GM12891 (cell line): ENCODE results near the gene AGPAT4.

Experiments
- DNase-seq: peaks from one replicate; pipeline ENCODE4 v3.0.0; 2011; ENCODE audit warnings: low spot score; ENCODE audit not compliant: insufficient read length
- FAIRE-seq: peaks from 2 replicates; lab custom pipeline; 2011; peaks lifted over from hg19 to GRCh38; lab: Jason Lieb, UNC
- PAX5 ChIP-seq: IDR thresholded peaks from 2 replicates; pipeline ENCODE4 v1.6.1; 2011; ENCODE audit warnings: low read length, moderate library complexity, mild to moderate bottlenecking; ENCODE audit not compliant: insufficient read depth, severe bottlenecking
- POLR2A ChIP-seq: IDR thresholded peaks from 2 replicates; pipeline ENCODE4 v1.6.1; 2011; ENCODE audit warnings: low read depth, low read length, control low read depth
- POLR2AphosphoS5 ChIP-seq: IDR thresholded peaks from 2 replicates; pipeline ENCODE4 v1.6.1; 2011; ENCODE audit warnings: low read depth, low read length, control low read depth
- POU2F2 ChIP-seq: IDR thresholded peaks from 2 replicates; pipeline ENCODE4 v1.6.1; 2011; ENCODE audit warnings: low read depth, mild to moderate bottlenecking, control low read depth, low read length, moderate library complexity
- SPI1 ChIP-seq: IDR thresholded peaks from 2 replicates; pipeline ENCODE4 v1.6.1; 2011; ENCODE audit warnings: low read depth, low read length, control low read depth
- TAF1 ChIP-seq: IDR thresholded peaks from 2 replicates; pipeline ENCODE4 v1.6.1; 2011; ENCODE audit warnings: low read depth, low read length, control low read depth

Gene AGPAT4

DNA sequence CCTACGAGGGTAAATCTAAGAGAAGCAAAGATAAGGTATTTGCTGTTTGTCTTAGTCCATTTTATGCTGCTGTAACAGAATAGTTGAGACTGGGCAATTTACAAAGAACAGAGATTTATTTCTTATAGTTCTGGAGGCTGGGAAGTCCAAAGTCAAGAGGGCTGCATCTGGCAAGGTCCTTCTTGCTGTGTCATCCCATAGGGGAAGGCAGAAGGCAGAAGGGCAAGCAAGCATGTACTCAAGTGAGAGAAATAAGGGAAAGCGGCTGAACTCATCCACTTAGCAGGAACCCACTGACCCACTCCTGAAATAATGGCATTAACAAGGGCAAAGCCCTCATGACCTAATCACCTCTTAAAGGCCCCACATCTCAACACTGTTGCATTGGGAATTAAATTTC lies 102.7 kb downstream of the AGPAT4 start:
- TF ChIP-seq POLR2A (no peak), PAX5 (no peak), POU2F2 (no peak), POLR2AphosphoS5 (no peak), SPI1 (no peak), TAF1 (no peak)
- FAIRE-seq (no peak), DNase-seq (no peak)

DNA sequence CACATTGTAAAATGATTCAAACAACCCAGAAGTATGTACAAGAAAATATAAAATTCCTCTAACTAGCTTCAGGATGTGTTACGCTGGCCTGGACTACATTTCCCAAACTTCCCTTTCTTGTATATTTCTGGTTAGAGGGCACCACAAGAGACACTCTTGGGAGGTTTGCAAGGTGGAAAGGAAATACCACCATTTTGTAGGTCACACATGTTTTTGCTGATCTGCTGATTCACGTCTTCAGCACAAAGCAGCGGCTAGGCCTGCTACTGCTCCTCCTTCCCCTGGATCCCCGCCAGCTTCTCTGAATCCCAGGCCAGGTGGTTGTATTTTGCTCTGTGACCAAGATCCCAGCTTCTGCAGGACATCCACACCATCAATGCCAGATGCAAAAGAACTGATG lies 104.2 kb downstream of the AGPAT4 start:
- TF ChIP-seq POU2F2 (no peak), POLR2A (no peak), SPI1 (no peak), TAF1 (no peak)
- no peak for FAIRE-seq
- no peak for DNase-seq

DNA sequence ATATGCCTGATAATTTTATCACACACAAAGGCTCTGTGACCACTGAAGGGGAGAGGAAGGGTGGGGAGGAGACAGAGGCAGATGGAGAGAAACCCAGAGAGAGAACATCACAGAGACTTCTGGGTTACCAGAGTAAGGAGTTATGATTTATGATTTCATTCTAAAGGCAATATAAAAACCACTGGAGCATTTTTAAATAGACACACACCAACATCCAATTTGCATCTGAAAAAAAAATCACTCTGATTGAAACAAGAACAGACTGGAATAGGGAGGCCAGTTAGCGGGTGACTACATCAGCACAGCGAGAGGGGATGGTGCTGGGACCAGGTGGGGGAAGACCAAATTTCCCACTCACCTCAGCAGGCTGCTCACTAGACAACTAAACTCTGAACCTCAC lies 104.8 kb downstream of the AGPAT4 start:
- DNase-seq = no peak
- TF ChIP-seq POU2F2 (no peak), POLR2AphosphoS5 (no peak), SPI1 (no peak), TAF1 (no peak), POLR2A (no peak), PAX5 (no peak)
- FAIRE-seq = peak; percentile 5

DNA sequence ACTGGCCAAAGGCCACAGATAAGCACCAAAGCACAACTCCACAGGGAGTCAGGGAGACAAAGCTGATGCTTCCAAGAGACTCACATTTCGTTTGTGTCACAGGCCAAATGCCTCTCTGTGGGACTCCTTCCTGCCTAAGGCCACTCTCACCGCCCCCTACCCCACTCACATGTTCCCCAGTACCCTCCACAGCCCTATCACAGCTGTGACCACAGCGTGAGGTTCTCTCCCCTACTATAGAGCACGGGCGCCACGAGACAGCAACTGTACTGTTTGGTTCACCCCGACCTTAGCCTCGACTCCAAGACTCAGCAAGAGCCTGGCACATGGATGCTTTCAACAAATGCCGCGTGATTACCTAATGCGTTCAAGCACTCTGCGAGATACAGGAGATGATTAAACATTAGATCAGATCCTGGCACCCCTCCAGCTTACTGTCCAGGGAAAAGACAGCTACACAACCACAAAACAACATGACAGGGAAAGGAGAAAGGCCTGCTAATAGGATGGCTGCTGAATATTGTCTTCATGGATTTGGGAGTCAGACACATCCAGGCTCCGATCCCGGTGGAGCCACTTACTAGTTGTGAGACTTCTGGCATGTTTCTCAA lies 105.5 kb downstream of the AGPAT4 start:
- DNase-seq (no peak), FAIRE-seq (no peak)
- TF ChIP-seq POU2F2 (no peak), POLR2AphosphoS5 (no peak), SPI1 (no peak), POLR2A (no peak), PAX5 (no peak), TAF1 (no peak)

DNA sequence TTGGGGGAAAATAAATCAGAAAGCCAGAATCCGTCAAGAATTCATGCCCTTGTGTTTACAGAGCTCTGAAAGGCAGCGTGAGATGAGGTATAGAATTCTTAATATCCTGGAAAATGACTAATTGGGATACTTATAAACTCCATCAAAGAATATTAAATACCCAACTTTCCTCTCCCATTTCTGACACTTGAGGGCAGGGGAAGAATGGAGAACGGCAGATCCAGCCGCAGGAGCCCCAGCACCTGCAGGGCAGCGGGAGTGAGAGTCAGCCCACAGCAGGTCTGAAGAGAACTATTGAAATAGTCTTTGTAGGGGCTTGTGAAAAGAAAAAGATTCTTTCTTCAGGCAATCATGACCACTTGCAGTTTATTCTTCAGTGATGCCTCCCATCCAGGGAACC lies 107.2 kb downstream of the AGPAT4 start:
- no peak for DNase-seq
- TF ChIP-seq POLR2A = no peak
- no peak for TF ChIP-seq POLR2AphosphoS5
- no peak for TF ChIP-seq PAX5
- TF ChIP-seq SPI1 = no peak
- TF ChIP-seq TAF1 = no peak
- TF ChIP-seq POU2F2 = no peak
- FAIRE-seq = no peak

DNA sequence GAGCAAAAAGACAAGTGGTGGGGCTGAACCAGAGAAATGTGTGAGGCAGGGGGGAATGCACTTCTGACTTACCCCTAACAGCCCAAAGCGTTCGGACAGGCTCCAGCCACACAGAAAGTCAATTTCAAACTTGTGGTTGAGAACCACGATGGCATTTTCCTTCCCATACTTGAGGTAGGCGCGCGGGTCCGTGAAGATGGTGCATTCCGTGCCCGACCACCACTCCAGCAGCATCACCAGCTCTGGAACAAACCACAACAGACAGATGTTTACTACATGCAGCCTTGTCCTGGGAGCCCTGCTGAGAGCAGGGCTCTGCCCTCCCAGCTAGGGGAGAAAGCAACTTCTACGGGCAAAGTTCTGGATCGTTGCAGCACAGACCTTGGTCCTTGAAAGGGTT lies 107.7 kb downstream of the AGPAT4 start:
- no peak for TF ChIP-seq SPI1
- TF ChIP-seq TAF1 = no peak
- TF ChIP-seq POU2F2 = no peak
- TF ChIP-seq PAX5 = no peak
- no peak for TF ChIP-seq POLR2AphosphoS5
- TF ChIP-seq POLR2A = no peak
- FAIRE-seq (no peak), DNase-seq (no peak)

DNA sequence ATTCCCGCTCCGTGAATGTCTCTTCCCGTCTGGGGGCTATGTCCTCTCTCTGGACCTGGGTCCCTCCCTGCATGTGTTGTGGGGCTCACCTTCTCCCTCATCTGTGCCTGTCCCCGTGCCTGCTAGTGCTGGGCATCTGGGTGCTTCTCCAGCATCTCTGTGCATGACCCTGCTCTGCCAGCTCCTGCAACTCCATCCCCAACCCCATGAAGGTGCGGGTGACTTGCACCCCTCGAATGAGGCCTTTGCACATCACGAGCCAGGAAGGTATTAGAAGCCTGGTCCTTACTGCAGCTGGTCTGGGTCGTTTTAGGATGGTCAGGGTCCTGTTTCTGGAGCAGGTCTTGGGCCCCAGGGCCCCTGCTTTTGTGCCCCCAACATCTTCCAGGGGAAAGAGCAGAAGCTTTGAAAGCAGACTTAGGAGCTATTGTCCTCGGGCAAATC lies 109.7 kb downstream of the AGPAT4 start:
- FAIRE-seq (no peak), DNase-seq (no peak)
- no peak for TF ChIP-seq POLR2A

DNA sequence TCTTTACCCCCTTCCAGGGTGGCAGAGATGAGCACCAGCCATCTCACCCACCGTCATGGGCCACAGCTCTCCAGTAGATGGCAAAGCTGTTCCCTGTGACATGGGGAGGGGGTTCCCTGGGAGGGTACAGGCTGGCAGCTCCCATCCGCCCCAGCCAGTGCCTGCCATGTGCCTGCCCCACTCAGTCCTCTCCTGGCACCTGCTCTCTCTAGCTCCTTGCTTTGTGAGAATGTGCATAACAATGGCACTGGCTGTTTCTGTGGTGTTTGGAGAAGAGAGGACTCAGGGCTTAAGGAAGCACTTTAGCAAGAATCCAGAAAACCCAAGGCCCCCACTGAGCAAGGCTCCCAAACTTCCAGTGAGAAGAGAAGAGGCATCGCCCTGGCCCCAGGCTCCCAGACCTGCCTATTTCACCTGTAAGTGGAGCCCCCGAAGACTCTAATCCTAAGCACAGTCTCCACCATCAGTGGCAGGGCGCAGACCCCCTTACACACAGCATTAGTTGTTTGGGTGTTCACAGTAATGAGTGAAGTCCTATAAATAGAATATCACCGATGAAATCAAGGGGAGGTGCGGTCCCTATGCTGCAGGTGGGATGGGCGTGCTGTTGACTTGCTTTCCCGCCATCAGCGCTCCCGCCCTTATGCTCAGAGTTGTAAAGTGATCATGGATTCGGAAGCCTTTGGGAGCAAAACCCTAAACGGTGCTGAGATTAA lies 110.2 kb downstream of the AGPAT4 start:
- no peak for TF ChIP-seq POLR2A
- TF ChIP-seq PAX5 = no peak
- no peak for TF ChIP-seq POU2F2
- no peak for TF ChIP-seq SPI1
- TF ChIP-seq TAF1 = no peak
- TF ChIP-seq POLR2AphosphoS5 = no peak
- DNase-seq = no peak
- no peak for FAIRE-seq

DNA sequence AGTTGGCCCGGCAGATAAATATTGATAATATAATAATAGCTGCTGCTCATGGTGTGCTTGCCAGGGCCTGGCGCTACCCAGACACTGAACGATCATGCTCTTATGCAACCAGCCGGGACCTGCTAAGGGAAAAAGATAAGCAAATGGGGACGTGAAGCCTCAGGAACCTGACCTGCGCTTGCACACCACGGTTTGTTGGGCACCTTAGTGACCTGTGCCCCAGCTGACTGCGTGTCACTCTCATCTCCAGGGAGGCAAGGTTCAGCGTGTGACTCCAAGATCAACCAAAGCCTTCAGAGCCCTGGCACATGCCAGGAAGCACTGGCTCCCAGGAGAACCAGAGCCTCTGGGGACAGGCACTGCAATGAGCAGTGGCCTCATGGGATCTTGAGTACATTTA lies 111.1 kb downstream of the AGPAT4 start:
- FAIRE-seq = no peak
- TF ChIP-seq SPI1 (no peak), PAX5 (no peak), POU2F2 (no peak), POLR2AphosphoS5 (no peak), POLR2A (no peak), TAF1 (no peak)
- no peak for DNase-seq

DNA sequence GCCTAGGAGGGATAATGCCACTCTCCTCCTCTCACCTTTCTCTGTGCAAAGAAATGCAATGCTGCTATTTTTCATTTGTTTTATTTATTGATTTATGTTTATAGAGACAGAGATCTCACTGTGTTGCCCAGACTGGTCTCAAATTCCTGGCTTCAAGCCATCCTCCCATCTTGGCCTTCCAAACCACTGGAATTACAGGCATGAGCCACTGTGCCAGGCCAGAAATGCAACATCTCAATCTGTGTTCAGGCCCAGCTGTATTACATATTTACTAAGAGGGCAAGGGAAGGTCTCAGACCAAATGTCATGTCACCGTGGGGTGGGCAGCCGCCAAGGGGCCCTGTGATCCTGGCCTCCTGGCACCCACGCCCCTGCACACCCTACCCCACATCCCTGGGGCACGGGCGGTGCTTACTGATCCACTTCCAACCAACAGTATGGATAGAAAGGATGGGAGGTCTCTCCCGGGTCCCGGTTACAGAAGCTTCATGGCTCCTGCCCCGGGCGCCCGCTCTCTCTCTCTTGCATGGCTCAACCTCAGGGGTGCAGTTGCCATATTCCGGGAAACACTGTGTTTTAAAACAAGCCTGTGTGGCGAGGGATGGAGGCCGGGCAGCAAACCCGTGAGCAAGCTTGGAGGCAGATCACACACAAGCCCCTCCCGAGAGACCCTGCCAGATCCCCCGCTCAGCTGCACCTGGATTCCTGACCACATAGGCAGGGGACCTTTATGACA lies 111.8 kb downstream of the AGPAT4 start:
- FAIRE-seq = no peak
- no peak for DNase-seq
- TF ChIP-seq POLR2A (no peak), SPI1 (no peak), TAF1 (no peak), PAX5 (no peak), POU2F2 (no peak), POLR2AphosphoS5 (no peak)

DNA sequence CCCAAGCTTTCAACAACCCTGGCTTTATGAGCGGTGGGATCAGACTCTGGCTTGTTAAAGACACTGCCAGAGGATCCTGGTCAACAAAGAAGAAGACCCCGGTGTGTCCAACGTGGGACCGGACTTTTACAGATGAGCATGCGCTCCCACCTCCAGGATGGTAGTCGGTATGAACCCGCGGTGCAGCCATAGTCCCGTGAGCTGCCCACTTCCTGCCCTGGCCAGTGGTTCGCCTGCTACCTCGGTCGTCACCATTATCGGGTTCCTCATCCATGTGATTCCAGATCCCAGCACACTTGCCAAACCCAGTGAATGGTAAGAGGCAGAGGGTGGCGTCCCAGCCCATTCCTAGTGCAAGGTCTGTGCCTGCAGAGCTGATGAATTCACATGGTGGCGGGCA lies 112.7 kb downstream of the AGPAT4 start:
- DNase-seq (no peak), FAIRE-seq (no peak)
- no peak for TF ChIP-seq POLR2A
- TF ChIP-seq TAF1 = no peak
- TF ChIP-seq PAX5 = no peak
- no peak for TF ChIP-seq POU2F2
